PC-3 (cell line): ENCODE measurements around the gene RMDN2.

Experiments used
- CTCF ChIP-seq: fragments of 300-600 bp; sonication (generic); conservative IDR thresholded peaks from 2 replicates; pipeline ENCODE4 v1.5.1; 2017; ENCODE audit warnings: antibody characterized with exemption, low read depth, mild to moderate bottlenecking, low read length
- EZH2 ChIP-seq: fragments of 300-600 bp; sonication (generic); IDR thresholded peaks from one replicate; pipeline ENCODE4 v1.6.1; 2017; ENCODE audit warnings: antibody characterized with exemption, mild to moderate bottlenecking, low read length; ENCODE audit not compliant: unreplicated experiment
- EZH2phosphoT487 ChIP-seq: fragments of 300-600 bp; sonication (generic); IDR thresholded peaks from 2 replicates; pipeline ENCODE4 v1.6.1; 2018; ENCODE audit warnings: mild to moderate bottlenecking, antibody characterized with exemption, low read length, borderline replicate concordance

- no peak for TF ChIP-seq CTCF
- no peak for TF ChIP-seq EZH2phosphoT487
- no peak for TF ChIP-seq EZH2
Observed at GRCh38 chr2:37975808-37976207, 50.7 kb downstream of the RMDN2 start.
